Type B pancreatic cell (in vitro differentiated cells): ENCODE results near the gene KLC4. TPM values are rescaled to one million over a fixed set of nuclear protein-coding genes. Genes with fewer than 3 reads are reported as not detected.

ENCODE experiments used
- DNase-seq: peaks from one replicate; pipeline ENCODE4 v3.0.0; 2021; ENCODE audit warnings: mixed read lengths; ENCODE audit not compliant: unreplicated experiment; ENCODE audit errors: extremely low spot score
- H3K27ac Mint-ChIP-seq: 2 replicates; pipeline ENCODE4 v1.8.0; 2021; ENCODE audit warnings: mild to moderate bottlenecking, mixed read lengths
- H3K27me3 Mint-ChIP-seq: 2 replicates; pipeline ENCODE4 v1.8.0; 2021; ENCODE audit warnings: mixed read lengths
- H3K36me3 Mint-ChIP-seq: 2 replicates; pipeline ENCODE4 v1.8.0; 2021; ENCODE audit warnings: mixed read lengths
- H3K4me1 Mint-ChIP-seq: one replicate; pipeline ENCODE4 v1.8.0; 2021; ENCODE audit warnings: mixed read lengths; ENCODE audit not compliant: unreplicated experiment
- H3K4me3 Mint-ChIP-seq: 2 replicates; pipeline ENCODE4 v1.8.0; 2021; ENCODE audit warnings: mild to moderate bottlenecking, mixed read lengths
- H3K9me3 Mint-ChIP-seq: 2 replicates; pipeline ENCODE4 v1.8.0; 2021; ENCODE audit warnings: mixed read lengths
- CTCF ChIP-seq: fragments of 200-600 bp; sonication (generic); conservative IDR thresholded peaks from 2 replicates; pipeline ENCODE4 v1.5.0; 2021; ENCODE audit warnings: antibody characterized with exemption, mild to moderate bottlenecking
- total RNA-seq: library from RNA; stranded (reverse); gene quantifications from 2 replicates; pipeline ENCODE4 v1.2.1, GENCODE V29; 2021; ENCODE audit warnings: low replicate concordance

The KLC4 gene
- total RNA-seq, 1 donor from 2014 or later: 36.4 TPM

- H3K4me1 Mint-ChIP-seq: peaks cover 26% of the 10 kb centered on the region
These were observed 45.0 kb upstream of the KLC4 start for GRCh38 chr6:43014434-43014909.

GRCh38 chr6:43016176-43016942 is 43.1 kb upstream of the KLC4 start:
- no peak for TF ChIP-seq CTCF
- no peaks in the 10 kb centered on the region for H3K27me3 Mint-ChIP-seq
- no peaks in the 10 kb centered on the region for H3K9me3 Mint-ChIP-seq
- H3K4me3 Mint-ChIP-seq: peak overlapping the region; percentile 76
- peaks cover 30% of the 10 kb centered on the region for H3K4me1 Mint-ChIP-seq
- DNase-seq: no peak
- H3K36me3 Mint-ChIP-seq: peaks cover 16% of the 10 kb centered on the region
- peak overlapping the region; percentile 36 for H3K27ac Mint-ChIP-seq

More at GRCh38 chr6:43014434-43014909, 45.0 kb upstream of the KLC4 start:
- DNase-seq: no peak
- Mint-ChIP-seq H3K36me3 (peaks cover 11% of the 10 kb centered on the region), H3K4me3 (peak overlapping the region; percentile 98), H3K9me3 (no peaks in the 10 kb centered on the region), H3K27me3 (no peaks in the 10 kb centered on the region), H3K27ac (peak overlapping the region; percentile 92)
- no peak for TF ChIP-seq CTCF

GRCh38 chr6:43016943-43017334 is 42.5 kb upstream of the KLC4 start:
- Mint-ChIP-seq H3K36me3 (peaks cover 16% of the 10 kb centered on the region), H3K4me3 (no peak overlapping the region), H3K4me1 (peaks cover 30% of the 10 kb centered on the region), H3K27me3 (no peaks in the 10 kb centered on the region), H3K9me3 (no peaks in the 10 kb centered on the region), H3K27ac (no peak overlapping the region)
- no peak for TF ChIP-seq CTCF
- DNase-seq: no peak

GRCh38 chr6:43019152-43019551 is 40.3 kb upstream of the KLC4 start:
- H3K4me1 Mint-ChIP-seq: peaks cover 20% of the 10 kb centered on the region
- H3K36me3 Mint-ChIP-seq: peaks cover 15% of the 10 kb centered on the region
- TF ChIP-seq CTCF: no peak
- no peaks in the 10 kb centered on the region for H3K27me3 Mint-ChIP-seq
- no peak for DNase-seq
- peak overlapping the region; percentile 63 for H3K4me3 Mint-ChIP-seq
- no peaks in the 10 kb centered on the region for H3K9me3 Mint-ChIP-seq
- H3K27ac Mint-ChIP-seq: no peak overlapping the region

- Mint-ChIP-seq H3K36me3 (peaks cover 23% of the 10 kb centered on the region), H3K27me3 (no peaks in the 10 kb centered on the region), H3K4me3 (peak overlapping the region; percentile 81), H3K4me1 (peaks cover 15% of the 10 kb centered on the region), H3K9me3 (no peaks in the 10 kb centered on the region), H3K27ac (peak overlapping the region; percentile 80)
- TF ChIP-seq CTCF: no peak
- no peak for DNase-seq
These were observed 39.3 kb upstream of the KLC4 start for GRCh38 chr6:43020052-43020705.
